GM18505 (cell line): Measurements from ENCODE around the gene RPS6KA2.

Experiments
- ATAC-seq: cut with Tn5 transposase; IDR thresholded peaks from one replicate; pipeline ENCODE4 v1.9.1; 2021; ENCODE audit not compliant: unreplicated experiment
- POLR2A ChIP-seq: IDR thresholded peaks from 4 replicates; pipeline ENCODE4 v1.6.1; 2011; ENCODE audit warnings: borderline replicate concordance; ENCODE audit not compliant: insufficient read depth, insufficient read length; ENCODE audit errors: extremely low read depth

RPS6KA2 gene

GRCh38 chr6:166446567-166447065, 180.4 kb downstream of the RPS6KA2 start:
- TF ChIP-seq POLR2A = no peak
- no peak for ATAC-seq

DNA sequence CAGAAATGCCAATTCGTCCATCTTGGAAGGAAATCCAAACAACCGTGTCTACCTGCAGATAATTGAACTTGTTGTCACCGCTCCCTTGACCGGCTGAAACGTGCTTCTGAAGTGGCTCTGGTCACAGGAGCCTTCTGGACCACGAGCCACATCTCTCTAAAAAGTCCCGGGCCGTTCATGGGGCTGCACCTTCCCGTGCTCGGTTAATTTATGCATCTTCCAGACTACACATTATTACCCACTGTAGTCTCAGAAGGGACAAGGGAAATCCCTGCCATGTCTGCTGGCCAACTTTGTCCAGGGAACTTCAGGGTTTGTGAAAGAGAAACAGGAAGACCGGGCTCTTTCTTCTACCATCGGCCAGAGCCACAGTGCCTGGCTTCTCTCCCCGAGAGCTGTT, 180.9 kb downstream of the RPS6KA2 start:
- no peak for ATAC-seq
- no peak for TF ChIP-seq POLR2A

DNA sequence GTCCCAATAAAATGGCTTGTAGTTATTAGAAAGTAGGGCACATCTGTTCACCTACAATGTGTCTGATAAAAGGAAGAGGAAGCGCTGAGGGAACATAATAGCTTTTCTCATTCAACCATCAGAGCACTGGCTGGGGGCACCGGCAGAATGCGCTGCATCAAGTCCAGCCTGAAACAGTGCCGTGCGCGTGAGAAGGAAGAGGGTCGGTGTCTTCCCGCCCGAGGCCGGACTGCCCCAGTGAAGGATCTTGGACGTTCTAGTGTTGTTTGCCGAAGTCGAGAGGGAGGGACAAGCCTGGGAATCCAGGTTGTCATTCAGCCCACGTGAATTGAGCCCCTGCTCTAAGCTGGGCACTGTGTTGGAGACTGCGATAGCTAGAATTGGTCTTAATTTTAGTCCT, 182.6 kb downstream of the RPS6KA2 start:
- ATAC-seq = no peak
- no peak for TF ChIP-seq POLR2A

- ATAC-seq = no peak
- no peak for TF ChIP-seq POLR2A
These were observed 183.9 kb downstream of the RPS6KA2 start for GRCh38 chr6:166443166-166443565.

DNA sequence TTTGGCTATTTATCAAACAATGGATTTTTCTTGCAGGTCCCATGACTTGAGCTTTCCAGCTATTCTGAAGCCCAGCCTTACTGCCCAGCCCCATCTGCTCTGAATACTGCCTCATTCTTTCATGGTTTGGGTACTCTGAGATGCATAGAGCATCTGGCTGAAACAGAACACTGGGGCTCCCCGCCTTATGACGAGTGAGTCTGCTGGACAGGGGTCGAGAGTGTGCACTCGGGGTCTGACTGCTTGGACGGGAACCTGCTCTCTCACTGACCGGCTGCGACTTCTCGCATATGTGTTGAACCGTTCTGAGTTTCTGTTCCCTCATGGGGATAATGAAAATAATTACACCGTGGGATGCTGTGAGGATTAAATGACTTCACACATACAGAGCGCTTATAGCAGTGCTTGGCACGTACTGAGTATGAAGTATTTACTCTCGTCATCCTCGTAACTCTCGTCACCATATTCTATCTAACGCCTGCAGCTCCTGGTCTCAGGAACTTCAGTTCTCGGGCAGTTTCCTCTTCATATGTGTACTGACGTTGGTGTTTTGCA, 184.8 kb downstream of the RPS6KA2 start:
- no peak for TF ChIP-seq POLR2A
- ATAC-seq = no peak

DNA sequence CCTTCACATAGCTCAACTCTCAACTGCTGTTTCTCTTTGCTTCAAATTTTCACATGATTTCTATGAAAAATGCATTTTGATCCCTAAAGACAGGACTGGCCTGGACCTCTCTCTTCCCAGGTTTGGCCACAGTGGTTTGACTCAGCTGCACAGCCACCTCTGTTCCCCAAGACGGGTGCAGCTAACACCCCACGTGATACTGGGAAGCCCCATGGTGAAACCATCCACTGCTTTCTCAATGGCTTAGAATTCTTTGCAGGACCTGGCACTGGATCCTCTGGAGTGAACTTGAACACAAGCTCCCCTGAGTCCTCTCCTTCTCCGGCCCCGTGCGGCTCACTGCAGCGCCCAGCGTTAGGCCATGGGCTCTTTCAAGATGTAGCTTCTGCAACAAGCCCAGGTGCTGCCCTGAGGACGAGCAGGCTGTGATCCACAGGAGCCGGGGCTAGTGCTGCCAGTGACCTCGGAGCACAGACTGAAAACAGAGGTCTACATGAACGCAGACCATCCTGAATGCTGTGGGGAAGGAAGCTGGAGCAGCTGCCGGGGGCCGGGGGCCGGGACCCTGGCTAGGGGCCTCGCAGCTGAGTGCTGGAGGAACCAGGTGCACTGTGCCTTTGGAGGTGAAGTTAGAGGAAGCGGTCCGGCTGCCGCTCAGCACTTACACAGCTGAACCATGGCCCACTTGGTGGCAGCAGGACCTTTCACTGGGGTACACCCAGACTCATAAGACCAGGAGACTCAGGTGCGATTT, 185.5 kb downstream of the RPS6KA2 start:
- TF ChIP-seq POLR2A = no peak
- no peak for ATAC-seq

GRCh38 chr6:166440729-166441128, 186.3 kb downstream of the RPS6KA2 start:
- ATAC-seq = no peak
- no peak for TF ChIP-seq POLR2A

GRCh38 chr6:166440106-166440505, 186.9 kb downstream of the RPS6KA2 start:
- TF ChIP-seq POLR2A = no peak
- no peak for ATAC-seq

DNA sequence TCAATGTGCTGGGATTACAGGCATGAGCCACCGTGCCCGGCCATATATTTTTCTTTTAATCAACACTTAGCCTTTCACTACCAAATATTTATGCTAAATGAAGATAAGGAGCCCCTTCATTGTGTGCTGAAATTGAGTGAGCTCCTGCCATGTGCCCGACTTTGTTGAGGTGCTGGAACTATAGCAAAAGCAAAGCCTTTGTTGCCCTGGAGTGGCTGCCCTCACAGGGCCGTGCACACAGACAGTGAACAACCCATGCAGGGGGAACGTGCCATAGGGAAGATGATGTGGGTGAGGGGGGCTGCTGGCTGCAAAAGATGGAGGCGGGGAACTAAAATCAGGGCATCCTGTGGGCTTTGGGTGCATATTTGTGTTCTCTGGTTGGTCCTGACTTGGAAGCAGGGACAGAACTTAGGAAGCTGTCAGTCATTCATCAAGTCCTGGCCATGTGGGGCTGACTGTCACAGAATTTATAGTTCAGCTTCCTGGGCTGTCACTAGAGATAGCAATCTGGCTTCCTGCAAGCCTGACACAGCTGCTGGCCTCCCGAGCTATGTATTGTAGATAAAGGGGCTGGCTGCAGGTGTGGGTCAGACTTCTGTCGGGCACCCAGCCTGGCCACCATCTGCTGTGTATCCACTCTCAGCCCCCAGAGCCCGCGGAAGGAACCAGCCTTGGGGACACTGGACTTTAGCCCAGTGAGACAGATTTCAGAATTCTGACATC, 187.5 kb downstream of the RPS6KA2 start:
- TF ChIP-seq POLR2A = no peak
- ATAC-seq = no peak

DNA sequence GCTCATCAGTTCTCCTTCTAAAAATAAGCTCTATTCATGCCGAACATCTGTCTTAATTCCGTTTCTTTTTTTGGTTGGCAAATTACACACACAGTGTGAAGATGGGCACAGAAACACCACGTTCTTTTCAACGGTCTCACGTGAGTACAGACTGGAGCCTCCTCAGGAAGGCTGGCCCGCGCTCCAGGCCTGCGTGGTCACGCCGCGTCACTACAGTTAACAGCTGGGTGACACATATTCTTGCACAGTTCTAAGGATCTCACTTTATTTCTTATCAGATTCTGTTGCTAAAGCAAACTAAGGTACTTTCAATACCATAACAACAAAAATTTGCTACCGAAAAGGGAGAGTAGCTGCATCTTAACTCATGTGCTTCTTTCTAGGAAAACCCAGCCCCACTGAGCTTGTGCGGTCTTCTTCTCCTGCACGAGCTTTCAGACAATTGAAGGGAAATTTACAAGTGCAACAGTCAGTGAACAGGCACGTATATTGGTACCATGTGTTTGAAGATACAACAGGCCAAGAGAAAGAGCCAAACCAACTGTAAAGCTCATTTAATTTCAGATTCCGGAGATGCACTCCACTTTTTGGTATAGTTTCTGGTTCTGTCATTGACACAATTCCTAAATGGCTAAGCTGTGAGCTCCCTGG, 188.7 kb downstream of the RPS6KA2 start:
- ATAC-seq = no peak
- TF ChIP-seq POLR2A = no peak

- no peak for TF ChIP-seq POLR2A
- ATAC-seq = no peak
These were observed 189.4 kb downstream of the RPS6KA2 start for GRCh38 chr6:166437661-166438060.

DNA sequence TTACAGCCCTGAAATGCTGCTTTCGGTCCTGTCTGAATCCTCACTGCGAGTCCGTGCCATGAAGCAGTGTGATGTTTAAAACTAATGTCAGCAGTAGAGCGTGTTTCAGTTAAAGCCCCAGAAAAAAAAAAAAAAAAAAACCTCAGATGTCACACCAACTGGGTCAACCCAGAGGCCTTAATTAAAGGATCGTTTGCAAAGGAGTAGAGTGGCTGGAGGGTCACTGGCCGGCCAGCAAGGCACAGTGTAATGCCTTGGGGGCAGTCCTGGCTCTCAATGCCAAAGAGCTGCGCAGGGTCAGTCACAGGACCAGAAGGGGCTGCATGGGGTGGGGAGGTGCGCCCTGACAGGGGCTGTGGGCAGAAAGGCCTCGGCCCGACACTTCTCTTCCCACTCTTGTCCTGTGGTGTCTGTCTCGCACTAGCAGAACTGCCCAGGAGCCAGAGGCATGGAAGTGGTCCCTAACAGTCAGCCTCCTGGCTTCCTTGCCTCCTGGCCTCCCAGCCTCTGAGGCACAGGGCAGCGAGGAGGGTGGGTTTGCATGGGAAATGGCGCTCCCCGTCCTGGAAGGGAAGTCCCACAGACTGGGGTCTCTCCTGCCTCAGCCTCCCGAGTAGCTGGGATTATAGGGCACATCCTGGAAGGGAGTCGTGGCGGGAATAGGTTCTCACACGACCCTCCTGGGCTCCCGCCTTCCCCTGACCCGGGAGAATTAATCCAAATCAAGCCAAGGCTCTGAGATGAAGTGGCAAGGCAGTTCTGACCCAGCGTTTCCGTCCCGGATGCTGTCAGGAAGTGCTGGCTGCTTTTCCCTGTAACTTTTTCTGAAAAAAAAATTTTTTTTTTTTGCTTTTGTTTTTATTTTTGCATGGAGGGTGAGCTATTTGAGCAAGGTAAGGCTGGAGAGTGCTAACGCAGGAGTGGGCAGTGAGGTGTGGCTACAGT, 190.6 kb downstream of the RPS6KA2 start:
- no peak for TF ChIP-seq POLR2A
- no peak for ATAC-seq
